Mesendoderm (in vitro differentiated cells): ENCODE measurements around the gene SPDYE1.
"Not testable (repeated sequence)": the region's sequence is repeated elsewhere in the genome, so short reads cannot be mapped to it uniquely, and the experiment has no call there.

ENCODE experiments used
- DNase-seq: peaks from one replicate; pipeline ENCODE4 v3.0.0; 2013
- H2AK5ac ChIP-seq: 2 replicates; pipeline ENCODE4 v1.6.1; 2013; ENCODE audit warnings: low read length, inconsistent platforms
- H2BK120ac ChIP-seq: 2 replicates; pipeline ENCODE4 v1.6.1; 2013; ENCODE audit warnings: low read depth, mild to moderate bottlenecking, low read length, moderate library complexity, mixed read lengths
- H2BK15ac ChIP-seq: replicated peaks from 2 replicates; pipeline ENCODE4 v1.6.1; 2013; ENCODE audit warnings: low read depth, mild to moderate bottlenecking, moderate library complexity
- H2BK5ac ChIP-seq: 2 replicates; pipeline ENCODE4 v1.6.1; 2013; ENCODE audit warnings: low read length, inconsistent platforms
- H3K18ac ChIP-seq: 2 replicates; pipeline ENCODE4 v1.6.1; 2013; ENCODE audit warnings: mild to moderate bottlenecking, low read length, mixed read lengths
- H3K23ac ChIP-seq: one replicate; pipeline ENCODE4 v1.6.1; 2013; ENCODE audit warnings: low read length
- H3K27ac ChIP-seq: 2 replicates; pipeline ENCODE4 v1.5.1; 2013; ENCODE audit warnings: low read depth, mild to moderate bottlenecking, inconsistent platforms, low read length, moderate library complexity
- H3K27me3 ChIP-seq: 2 replicates; pipeline ENCODE4 v1.6.1; 2013; ENCODE audit warnings: low read length, control low read depth, mild to moderate bottlenecking, inconsistent platforms; ENCODE audit not compliant: insufficient read depth, poor library complexity
- H3K36me3 ChIP-seq: 2 replicates; pipeline ENCODE4 v1.6.1; 2013; ENCODE audit warnings: low read length, inconsistent platforms; ENCODE audit not compliant: control insufficient read depth, insufficient read depth
- H3K4ac ChIP-seq: one replicate; pipeline ENCODE4 v1.6.1; 2013; ENCODE audit warnings: low read depth, mild to moderate bottlenecking, low read length, moderate library complexity
- H3K4me1 ChIP-seq: 2 replicates; pipeline ENCODE4 v1.6.1; 2013; ENCODE audit warnings: low read depth, low read length, inconsistent platforms; ENCODE audit not compliant: control insufficient read depth
- H3K4me2 ChIP-seq: 2 replicates; pipeline ENCODE4 v1.6.1; 2013; ENCODE audit warnings: low read length
- H3K4me3 ChIP-seq: 2 replicates; pipeline ENCODE4 v1.5.1; 2013; ENCODE audit warnings: mild to moderate bottlenecking, low read length
- H3K56ac ChIP-seq: one replicate; pipeline ENCODE4 v1.6.1; 2013; ENCODE audit warnings: low read length
- H3K79me1 ChIP-seq: 2 replicates; pipeline ENCODE4 v1.6.1; 2013; ENCODE audit warnings: low read length, inconsistent platforms
- H3K79me2 ChIP-seq: 2 replicates; pipeline ENCODE4 v1.6.1; 2013; ENCODE audit warnings: mild to moderate bottlenecking, low read length; ENCODE audit not compliant: control insufficient read depth, insufficient read depth
- H3K9ac ChIP-seq: 2 replicates; pipeline ENCODE4 v1.6.1; 2013; ENCODE audit warnings: low read length, inconsistent platforms
- H4K5ac ChIP-seq: one replicate; pipeline ENCODE4 v1.6.1; 2013; ENCODE audit warnings: low read length
- H4K8ac ChIP-seq: one replicate; pipeline ENCODE4 v1.6.1; 2013; ENCODE audit warnings: low read depth, mild to moderate bottlenecking, control low read depth, low read length, moderate library complexity
- WGBS: extraction: QIAGEN DNeasy Blood & Tissue Kit; methylation state at CpG from one replicate; pipeline ENCODE4 v1.1.7; 2013; ENCODE audit warnings: low lambda C conversion rate, missing lambda C conversion rate; ENCODE audit not compliant: insufficient coverage; ENCODE audit errors: extremely low coverage; 5-methylcytosine and 5-hydroxymethylcytosine counted together

The SPDYE1 gene

DNA sequence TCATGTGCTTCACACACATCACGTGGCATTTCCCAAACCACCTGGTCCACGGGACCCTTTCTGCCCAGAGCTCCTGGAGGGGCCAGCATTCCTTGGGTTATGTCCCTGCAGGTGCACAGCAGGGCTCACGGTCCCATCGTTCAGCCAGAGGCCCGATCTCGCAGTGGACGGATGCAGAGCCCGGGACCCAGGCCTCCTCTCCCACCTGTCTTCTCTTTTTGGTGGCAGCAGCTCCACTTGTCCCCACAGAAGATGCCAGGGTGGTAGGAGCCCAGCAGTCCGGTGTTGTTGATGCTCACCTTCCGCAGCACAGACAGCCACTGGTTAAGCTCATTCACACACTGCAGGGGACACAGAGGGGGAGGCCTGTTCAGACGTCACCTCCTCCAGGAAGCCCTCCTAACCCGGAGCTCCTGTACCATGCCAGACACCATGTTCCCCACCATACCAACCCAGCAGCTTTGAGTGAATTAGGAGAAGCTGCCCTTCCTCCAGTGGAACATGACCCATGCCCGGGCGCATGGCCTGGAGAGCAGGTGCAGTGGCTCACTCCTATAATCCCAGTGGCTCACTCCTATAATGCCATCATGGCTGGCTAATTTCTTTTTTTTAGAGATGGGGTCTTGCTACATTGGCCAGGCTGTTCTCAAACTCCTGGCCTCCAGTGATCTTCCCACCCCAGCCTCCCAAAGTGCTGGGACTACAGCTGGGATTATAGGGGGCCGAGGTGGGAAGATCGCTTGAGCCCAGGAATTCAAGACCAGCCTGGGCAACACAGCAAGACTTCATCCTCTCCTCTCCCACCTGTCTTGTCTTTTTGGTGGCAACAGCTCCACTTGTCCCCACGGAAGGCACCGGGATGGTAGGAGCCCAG lies 36.5 kb downstream of the SPDYE1 start:
- H3K79me1 ChIP-seq, H3K18ac ChIP-seq, H2BK15ac ChIP-seq, H3K56ac ChIP-seq, H3K9ac ChIP-seq, H3K4me2 ChIP-seq, H4K8ac ChIP-seq, H3K23ac ChIP-seq, H3K4ac ChIP-seq, H3K79me2 ChIP-seq, H2AK5ac ChIP-seq, H3K4me1 ChIP-seq, H3K27me3 ChIP-seq, H3K4me3 ChIP-seq, H2BK120ac ChIP-seq, H3K36me3 ChIP-seq, H2BK5ac ChIP-seq, H3K27ac ChIP-seq, DNase-seq, H4K5ac ChIP-seq: not testable (repeated sequence)
- no CpG with 5 or more reads among the region's 18 CpGs for WGBS

DNA sequence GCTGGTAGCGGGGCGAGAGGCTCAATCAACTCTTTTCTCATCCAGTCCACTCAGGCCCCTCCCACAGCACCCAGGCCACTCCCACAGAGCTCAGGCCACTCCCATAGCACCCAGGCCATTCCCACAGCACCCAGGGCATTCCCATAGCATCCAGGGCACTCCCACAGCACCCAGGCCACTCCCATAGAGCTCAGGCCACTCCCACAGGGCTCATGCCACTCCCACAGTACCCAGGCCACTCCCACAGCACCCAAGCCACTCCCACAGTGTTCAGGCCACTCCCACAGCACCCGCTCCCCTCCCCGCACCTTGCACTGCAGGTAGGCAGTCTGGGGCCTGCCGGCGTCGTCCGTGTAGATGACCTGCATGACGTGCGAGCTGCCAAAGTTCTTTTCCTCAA lies 38.7 kb downstream of the SPDYE1 start:
- not testable (repeated sequence) for H3K79me1 ChIP-seq, H2BK15ac ChIP-seq, H4K8ac ChIP-seq, H2BK5ac ChIP-seq, H3K27ac ChIP-seq, H3K4me2 ChIP-seq, H4K5ac ChIP-seq, H3K18ac ChIP-seq, H3K36me3 ChIP-seq, H2BK120ac ChIP-seq, H3K4me3 ChIP-seq, H3K56ac ChIP-seq, H2AK5ac ChIP-seq, H3K23ac ChIP-seq, H3K9ac ChIP-seq, H3K79me2 ChIP-seq, H3K27me3 ChIP-seq, H3K4me1 ChIP-seq, H3K4ac ChIP-seq
- WGBS = no CpG with 5 or more reads among the region's 10 CpGs
- DNase-seq = peak; percentile 63

DNA sequence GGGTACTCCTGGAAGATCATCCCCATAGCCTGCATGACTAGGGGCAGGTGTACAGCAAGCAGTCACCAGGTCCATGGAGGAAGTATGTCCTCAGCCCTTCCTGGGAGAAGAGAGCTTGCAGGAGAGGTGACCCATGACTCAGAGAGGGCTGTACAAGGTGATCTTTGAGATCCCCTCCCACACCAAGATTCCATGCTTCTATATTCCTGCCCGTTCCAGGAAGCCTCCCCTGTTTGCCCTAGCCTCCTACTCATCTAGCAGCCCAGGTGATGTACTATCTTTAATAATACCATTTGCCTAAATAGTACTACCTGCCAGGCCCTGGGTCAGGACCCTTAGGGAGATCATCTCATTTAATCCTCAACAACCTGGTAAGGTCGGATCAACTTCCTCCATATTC lies 40.3 kb downstream of the SPDYE1 start:
- not testable (repeated sequence) for H3K4ac ChIP-seq, H3K4me1 ChIP-seq

DNA sequence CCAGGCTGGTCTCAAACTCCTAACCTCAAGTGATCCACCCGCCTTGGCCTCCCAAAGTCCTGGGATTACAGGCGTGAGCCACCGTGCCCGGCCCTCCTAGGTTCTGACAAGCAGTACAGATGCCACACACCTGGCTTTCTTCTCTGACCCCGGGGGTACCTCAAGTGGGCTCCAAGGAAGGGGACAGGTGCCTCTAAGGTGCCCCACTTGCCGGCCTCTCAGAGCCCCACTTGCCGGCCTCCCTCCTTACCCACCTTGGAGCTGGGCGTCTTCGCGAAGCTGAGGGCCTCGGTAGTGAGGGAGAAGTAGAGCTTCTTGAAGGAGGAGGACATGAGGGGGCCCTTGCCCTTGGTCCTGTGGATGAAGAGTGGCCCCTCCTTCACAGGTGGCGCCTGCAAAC lies 40.9 kb downstream of the SPDYE1 start:
- H2BK15ac ChIP-seq, H3K79me1 ChIP-seq, H4K8ac ChIP-seq, H2BK5ac ChIP-seq, H3K4me1 ChIP-seq, H3K56ac ChIP-seq, H3K36me3 ChIP-seq, H3K27ac ChIP-seq, H3K27me3 ChIP-seq, H3K4me2 ChIP-seq, H3K4me3 ChIP-seq, H4K5ac ChIP-seq, H3K23ac ChIP-seq, H3K18ac ChIP-seq, H3K4ac ChIP-seq, H3K79me2 ChIP-seq, H2BK120ac ChIP-seq, H2AK5ac ChIP-seq, H3K9ac ChIP-seq, DNase-seq: not testable (repeated sequence)
- WGBS = no CpG with 5 or more reads among the region's 12 CpGs

More for the DNA sequence above, 40.3 kb downstream of the SPDYE1 start:
- H2AK5ac ChIP-seq, H3K9ac ChIP-seq, DNase-seq, H2BK5ac ChIP-seq, H2BK120ac ChIP-seq, H3K27ac ChIP-seq, H4K5ac ChIP-seq, H3K4me3 ChIP-seq, H3K79me2 ChIP-seq, H3K36me3 ChIP-seq, H4K8ac ChIP-seq, H3K79me1 ChIP-seq, H3K18ac ChIP-seq, H3K4me2 ChIP-seq, H3K23ac ChIP-seq, H2BK15ac ChIP-seq, H3K27me3 ChIP-seq, H3K56ac ChIP-seq: not testable (repeated sequence)
- WGBS = no CpG with 5 or more reads among the region's 2 CpGs

DNA sequence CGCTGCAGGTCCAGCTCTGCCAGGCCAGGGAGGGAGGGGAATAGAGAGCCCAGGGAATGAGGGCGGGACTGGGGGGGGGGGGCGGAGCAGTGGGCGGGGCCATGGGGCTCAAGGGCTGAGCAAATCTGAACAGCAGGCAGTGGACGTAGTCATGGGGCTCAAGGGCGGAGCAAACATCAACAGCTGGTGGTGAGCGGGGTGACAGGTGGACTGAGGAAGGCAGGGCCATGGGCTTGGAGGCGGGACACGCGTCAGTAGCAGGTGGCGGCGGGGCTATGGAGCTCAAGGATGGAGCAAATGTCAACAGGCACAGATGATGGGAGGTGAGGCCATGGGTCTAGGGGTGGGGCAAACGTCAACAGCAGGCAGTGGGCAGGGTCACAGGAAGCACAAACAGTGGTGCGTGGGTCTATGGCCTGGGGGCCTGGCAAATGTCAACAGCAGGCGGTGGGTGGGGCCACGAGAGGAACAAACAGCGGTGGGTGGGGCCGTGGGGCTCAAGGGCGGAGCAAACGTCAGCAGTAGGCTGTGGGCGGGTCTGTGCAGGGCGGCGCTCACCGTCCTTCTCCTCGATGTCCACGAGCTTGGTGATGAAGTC lies 41.4 kb downstream of the SPDYE1 start:
- not testable (repeated sequence) for H3K27me3 ChIP-seq
- WGBS = no CpG with 5 or more reads among the region's 26 CpGs

More for the DNA sequence above, 41.4 kb downstream of the SPDYE1 start:
- not testable (repeated sequence) for H3K4me1 ChIP-seq, H3K56ac ChIP-seq, H3K18ac ChIP-seq, H3K79me1 ChIP-seq, H3K36me3 ChIP-seq, H3K4ac ChIP-seq, H4K8ac ChIP-seq, H2BK120ac ChIP-seq, H4K5ac ChIP-seq, H3K4me2 ChIP-seq, H3K9ac ChIP-seq, H3K79me2 ChIP-seq, H2AK5ac ChIP-seq, H2BK5ac ChIP-seq, H3K23ac ChIP-seq, H2BK15ac ChIP-seq, H3K4me3 ChIP-seq, H3K27ac ChIP-seq
- peak; percentile 75 for DNase-seq
